Measurements from ENCODE around the gene BMERB1.
"Not testable (repeated sequence)": the region's sequence is repeated elsewhere in the genome, so short reads cannot be mapped to it uniquely, and the experiment has no call there.

BMERB1 gene

GRCh38 chr16:15535772-15536171 is 101.4 kb downstream of the BMERB1 start:
- Histone ChIP-seq H3K9ac (ENCODE audit: low read length) (no peak overlapping the region), H3K4me3 (ENCODE audit: low read depth in 1 of 2, low read length in 2 of 2) (no peak overlapping the region), H3K4me1 (ENCODE audit: insufficient read depth, low read length) (no peaks in the 10 kb centered on the region), H3K27me3 (ENCODE audit: control insufficient read depth in 1 of 2, insufficient read depth in 2 of 2, low read length in 2 of 2) (no peaks in the 10 kb centered on the region), H3K9me3 (ENCODE audit: low read length) (no peaks in the 10 kb centered on the region), H3K36me3 (ENCODE audit: insufficient read depth, low read length) (no peaks in the 10 kb centered on the region), H3K27ac (ENCODE audit: low read depth, low read length) (no peak overlapping the region)

- Histone ChIP-seq H3K27me3 (ENCODE audit: control insufficient read depth in 1 of 2, insufficient read depth in 2 of 2, low read length in 2 of 2) (no peaks in the 10 kb centered on the region), H3K27ac (ENCODE audit: low read depth, low read length) (no peak overlapping the region), H3K9ac (ENCODE audit: low read length) (no peak overlapping the region), H3K9me3 (ENCODE audit: low read length) (no peaks in the 10 kb centered on the region), H3K4me3 (ENCODE audit: low read depth in 1 of 2, low read length in 2 of 2) (no peak overlapping the region), H3K4me1 (ENCODE audit: insufficient read depth, low read length) (no peaks in the 10 kb centered on the region), H3K36me3 (ENCODE audit: insufficient read depth, low read length) (no peaks in the 10 kb centered on the region)
Observed at GRCh38 chr16:15536843-15537242, 102.5 kb downstream of the BMERB1 start.

- no peaks in the 10 kb centered on the region for H3K27me3 ChIP-seq (ENCODE audit: control insufficient read depth in 1 of 2, insufficient read depth in 2 of 2, low read length in 2 of 2)
- no peak overlapping the region for H3K27ac ChIP-seq (ENCODE audit: low read depth, low read length)
- no peak overlapping the region for H3K4me3 ChIP-seq (ENCODE audit: low read depth in 1 of 2, low read length in 2 of 2)
- H3K4me1 ChIP-seq (ENCODE audit: insufficient read depth, low read length) = peaks cover under 1% of the 10 kb centered on the region
- H3K9me3 ChIP-seq (ENCODE audit: low read length) = no peaks in the 10 kb centered on the region
- H3K36me3 ChIP-seq (ENCODE audit: insufficient read depth, low read length) = no peaks in the 10 kb centered on the region
- H3K9ac ChIP-seq (ENCODE audit: low read length) = no peak overlapping the region
Observed at GRCh38 chr16:15538507-15538906, 104.1 kb downstream of the BMERB1 start.

- H3K4me1 ChIP-seq (ENCODE audit: insufficient read depth, low read length) = peaks cover 7% of the 10 kb centered on the region
- H3K4me3 ChIP-seq (ENCODE audit: low read depth in 1 of 2, low read length in 2 of 2) = no peak overlapping the region
- no peaks in the 10 kb centered on the region for H3K9me3 ChIP-seq (ENCODE audit: low read length)
- H3K36me3 ChIP-seq (ENCODE audit: insufficient read depth, low read length) = no peaks in the 10 kb centered on the region
- no peak overlapping the region for H3K27ac ChIP-seq (ENCODE audit: low read depth, low read length)
- no peak overlapping the region for H3K9ac ChIP-seq (ENCODE audit: low read length)
- no peaks in the 10 kb centered on the region for H3K27me3 ChIP-seq (ENCODE audit: control insufficient read depth in 1 of 2, insufficient read depth in 2 of 2, low read length in 2 of 2)
Observed at GRCh38 chr16:15539197-15539596, 104.8 kb downstream of the BMERB1 start.

GRCh38 chr16:15542261-15542660 is 107.9 kb downstream of the BMERB1 start:
- H3K4me3 ChIP-seq (ENCODE audit: low read depth in 1 of 2, low read length in 2 of 2) = no peak overlapping the region
- H3K9me3 ChIP-seq (ENCODE audit: low read length) = no peaks in the 10 kb centered on the region
- H3K27me3 ChIP-seq (ENCODE audit: control insufficient read depth in 1 of 2, insufficient read depth in 2 of 2, low read length in 2 of 2) = no peaks in the 10 kb centered on the region
- H3K9ac ChIP-seq (ENCODE audit: low read length) = no peak overlapping the region
- peaks cover 13% of the 10 kb centered on the region for H3K4me1 ChIP-seq (ENCODE audit: insufficient read depth, low read length)
- H3K36me3 ChIP-seq (ENCODE audit: insufficient read depth, low read length) = no peaks in the 10 kb centered on the region
- H3K27ac ChIP-seq (ENCODE audit: low read depth, low read length) = no peak overlapping the region

- H3K36me3 ChIP-seq (ENCODE audit: insufficient read depth, low read length) = no peaks in the 10 kb centered on the region
- H3K27ac ChIP-seq (ENCODE audit: low read depth, low read length) = no peak overlapping the region
- H3K4me1 ChIP-seq (ENCODE audit: insufficient read depth, low read length) = peaks cover 13% of the 10 kb centered on the region
- no peak overlapping the region for H3K9ac ChIP-seq (ENCODE audit: low read length)
- no peaks in the 10 kb centered on the region for H3K27me3 ChIP-seq (ENCODE audit: control insufficient read depth in 1 of 2, insufficient read depth in 2 of 2, low read length in 2 of 2)
- no peaks in the 10 kb centered on the region for H3K9me3 ChIP-seq (ENCODE audit: low read length)
- H3K4me3 ChIP-seq (ENCODE audit: low read depth in 1 of 2, low read length in 2 of 2) = no peak overlapping the region
Observed at GRCh38 chr16:15542734-15543347, 108.5 kb downstream of the BMERB1 start.

- Histone ChIP-seq H3K36me3 (ENCODE audit: insufficient read depth, low read length) (no peaks in the 10 kb centered on the region), H3K27me3 (ENCODE audit: control insufficient read depth in 1 of 2, insufficient read depth in 2 of 2, low read length in 2 of 2) (no peaks in the 10 kb centered on the region), H3K4me3 (ENCODE audit: low read depth in 1 of 2, low read length in 2 of 2) (no peak overlapping the region), H3K9ac (ENCODE audit: low read length) (no peak overlapping the region), H3K4me1 (ENCODE audit: insufficient read depth, low read length) (peaks cover 13% of the 10 kb centered on the region), H3K27ac (ENCODE audit: low read depth, low read length) (no peak overlapping the region), H3K9me3 (ENCODE audit: low read length) (no peaks in the 10 kb centered on the region)
Observed at GRCh38 chr16:15544405-15544804, 110.0 kb downstream of the BMERB1 start.

GRCh38 chr16:15545544-15545943 is 111.2 kb downstream of the BMERB1 start:
- Histone ChIP-seq H3K9me3 (ENCODE audit: low read length) (no peaks in the 10 kb centered on the region), H3K27me3 (ENCODE audit: control insufficient read depth in 1 of 2, insufficient read depth in 2 of 2, low read length in 2 of 2) (no peaks in the 10 kb centered on the region), H3K4me1 (ENCODE audit: insufficient read depth, low read length) (peaks cover 13% of the 10 kb centered on the region), H3K9ac (ENCODE audit: low read length) (no peak overlapping the region), H3K4me3 (ENCODE audit: low read depth in 1 of 2, low read length in 2 of 2) (no peak overlapping the region), H3K27ac (ENCODE audit: low read depth, low read length) (no peak overlapping the region), H3K36me3 (ENCODE audit: insufficient read depth, low read length) (no peaks in the 10 kb centered on the region)

- not testable (repeated sequence) for H3K9ac ChIP-seq (ENCODE audit: low read length); H3K4me3 ChIP-seq (ENCODE audit: low read depth in 1 of 2, low read length in 2 of 2); H3K27me3 ChIP-seq (ENCODE audit: control insufficient read depth in 1 of 2, insufficient read depth in 2 of 2, low read length in 2 of 2); H3K36me3 ChIP-seq (ENCODE audit: insufficient read depth, low read length); H3K9me3 ChIP-seq (ENCODE audit: low read length); H3K27ac ChIP-seq (ENCODE audit: low read depth, low read length)
- H3K4me1 ChIP-seq (ENCODE audit: insufficient read depth, low read length) = peaks cover 13% of the 10 kb centered on the region
Observed at GRCh38 chr16:15547072-15547767, 112.8 kb downstream of the BMERB1 start.

- peaks cover 13% of the 10 kb centered on the region for H3K4me1 ChIP-seq (ENCODE audit: insufficient read depth, low read length)
- no peaks in the 10 kb centered on the region for H3K27me3 ChIP-seq (ENCODE audit: control insufficient read depth in 1 of 2, insufficient read depth in 2 of 2, low read length in 2 of 2)
- no peaks in the 10 kb centered on the region for H3K36me3 ChIP-seq (ENCODE audit: insufficient read depth, low read length)
- H3K27ac ChIP-seq (ENCODE audit: low read depth, low read length) = no peak overlapping the region
- no peaks in the 10 kb centered on the region for H3K9me3 ChIP-seq (ENCODE audit: low read length)
- no peak overlapping the region for H3K9ac ChIP-seq (ENCODE audit: low read length)
- no peak overlapping the region for H3K4me3 ChIP-seq (ENCODE audit: low read depth in 1 of 2, low read length in 2 of 2)
Observed at GRCh38 chr16:15547768-15548096, 113.3 kb downstream of the BMERB1 start.

- no peak overlapping the region for H3K9ac ChIP-seq (ENCODE audit: low read length)
- no peaks in the 10 kb centered on the region for H3K36me3 ChIP-seq (ENCODE audit: insufficient read depth, low read length)
- H3K9me3 ChIP-seq (ENCODE audit: low read length) = no peaks in the 10 kb centered on the region
- H3K27ac ChIP-seq (ENCODE audit: low read depth, low read length) = no peak overlapping the region
- no peaks in the 10 kb centered on the region for H3K27me3 ChIP-seq (ENCODE audit: control insufficient read depth in 1 of 2, insufficient read depth in 2 of 2, low read length in 2 of 2)
- no peak overlapping the region for H3K4me3 ChIP-seq (ENCODE audit: low read depth in 1 of 2, low read length in 2 of 2)
- H3K4me1 ChIP-seq (ENCODE audit: insufficient read depth, low read length) = peaks cover 13% of the 10 kb centered on the region
Observed at GRCh38 chr16:15548482-15548891, 114.1 kb downstream of the BMERB1 start.

- H3K9me3 ChIP-seq (ENCODE audit: low read length) = no peaks in the 10 kb centered on the region
- no peaks in the 10 kb centered on the region for H3K36me3 ChIP-seq (ENCODE audit: insufficient read depth, low read length)
- H3K9ac ChIP-seq (ENCODE audit: low read length) = no peak overlapping the region
- no peaks in the 10 kb centered on the region for H3K27me3 ChIP-seq (ENCODE audit: control insufficient read depth in 1 of 2, insufficient read depth in 2 of 2, low read length in 2 of 2)
- H3K4me3 ChIP-seq (ENCODE audit: low read depth in 1 of 2, low read length in 2 of 2) = no peak overlapping the region
- no peaks in the 10 kb centered on the region for H3K4me1 ChIP-seq (ENCODE audit: insufficient read depth, low read length)
- no peak overlapping the region for H3K27ac ChIP-seq (ENCODE audit: low read depth, low read length)
Observed at GRCh38 chr16:15552507-15552906, 118.1 kb downstream of the BMERB1 start.
